Keratinocyte (primary cell): ENCODE results near the gene PLA2G4D.

Experiments
- CTCF ChIP-seq, 3 experiments: IDR thresholded peaks in 1 of 3; conservative IDR thresholded peaks in 1 of 3; optimal IDR thresholded peaks in 1 of 3; 2 replicates in 2 of 3; 3 replicates in 1 of 3; pipeline versions ENCODE3 to v1.5.1; 2011; ENCODE audit warnings: low read length in 3 of 3, mild to moderate bottlenecking in 3 of 3, moderate library complexity in 2 of 3, control low read depth in 1 of 3, inconsistent platforms in 1 of 3; ENCODE audit not compliant: insufficient read depth in 2 of 3; ENCODE audit errors: extremely low read depth in 1 of 3
- EZH2 ChIP-seq: IDR thresholded peaks from one replicate; pipeline ENCODE4 v1.6.1; 2012; ENCODE audit warnings: inconsistent platforms, mild to moderate bottlenecking, low read length, moderate library complexity

DNA sequence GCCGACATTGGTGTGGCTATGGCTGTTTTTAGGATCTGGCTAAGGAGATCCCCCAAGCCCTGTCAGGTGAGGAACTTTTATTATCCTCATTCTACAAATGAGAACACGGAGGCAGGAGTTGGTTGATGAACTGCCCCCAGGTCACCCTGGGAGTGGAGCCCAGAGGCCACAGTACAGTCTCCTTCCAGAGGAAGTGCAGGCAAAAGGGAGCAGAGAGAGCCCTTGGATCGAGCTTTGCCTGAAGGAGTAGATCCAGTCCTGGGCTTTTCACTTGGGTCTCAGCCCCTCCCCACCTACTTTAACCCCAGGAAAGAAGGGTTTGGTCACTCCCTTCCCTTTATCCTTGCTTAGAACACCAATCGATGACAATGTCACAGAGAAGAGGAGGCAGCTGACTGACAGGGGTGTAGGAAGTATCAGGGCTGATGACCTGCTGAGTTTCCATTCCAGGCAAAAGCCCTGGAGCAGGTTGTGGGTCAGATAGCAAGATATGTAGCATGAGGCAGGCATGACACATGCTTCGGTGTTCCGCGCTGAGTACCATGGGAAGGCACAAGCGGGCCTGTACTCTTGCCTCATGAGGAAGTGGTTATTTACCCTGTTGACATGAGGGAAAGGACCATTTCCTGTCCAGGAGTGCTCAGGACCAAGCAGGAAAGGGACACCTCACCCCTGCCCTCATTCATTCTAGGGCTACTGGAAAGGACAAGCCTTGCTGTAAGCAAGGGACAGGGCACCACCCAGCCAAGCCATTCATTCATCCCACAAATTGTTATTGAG, 5.8 kb upstream of the PLA2G4D start:
- TF ChIP-seq CTCF (optimal IDR thresholded peaks at IDR 0.05 in 1 of 3, IDR thresholded peaks at IDR 0.05 in 1 of 3, conservative IDR thresholded peaks at IDR 0.05 in 1 of 3; ENCODE audit: extremely low read depth in 1 of 3, insufficient read depth in 2 of 3, low read length in 3 of 3) (no peak), EZH2 (no peak)
